ENCODE data around the gene LYPD4. TPM values are rescaled to one million over a fixed set of nuclear protein-coding genes. Genes with fewer than 3 reads are reported as not detected.

Gene LYPD4
- total RNA-seq, 1 experiment from 2014 or later = not detected

DNA sequence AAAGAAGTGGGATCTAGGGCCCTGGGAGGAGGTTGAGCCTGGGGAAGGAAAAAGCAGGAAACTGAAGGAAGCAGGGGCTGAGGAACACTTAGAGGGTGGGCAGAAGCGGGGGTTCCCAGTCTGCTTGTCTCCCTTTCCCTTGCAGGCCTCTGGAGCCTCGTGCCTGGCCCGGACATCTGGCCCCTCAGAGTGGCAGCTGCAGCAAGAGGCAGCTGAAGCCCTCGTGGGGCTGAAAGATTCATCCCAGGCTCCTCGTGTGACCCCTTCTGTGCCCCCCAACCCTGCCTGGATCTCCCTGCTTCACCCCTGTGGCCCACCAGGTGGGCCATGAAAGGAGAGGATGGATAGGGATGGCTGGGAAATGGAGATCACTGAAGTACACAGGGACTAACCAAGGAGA lies 5.9 kb upstream of the LYPD4 start:
- TF ChIP-seq ELF4 (CRISPR knock-in tag; IDR thresholded peaks at IDR 0.05; ENCODE audit: low read depth) = no peak
- TF ChIP-seq, protein P1, sequence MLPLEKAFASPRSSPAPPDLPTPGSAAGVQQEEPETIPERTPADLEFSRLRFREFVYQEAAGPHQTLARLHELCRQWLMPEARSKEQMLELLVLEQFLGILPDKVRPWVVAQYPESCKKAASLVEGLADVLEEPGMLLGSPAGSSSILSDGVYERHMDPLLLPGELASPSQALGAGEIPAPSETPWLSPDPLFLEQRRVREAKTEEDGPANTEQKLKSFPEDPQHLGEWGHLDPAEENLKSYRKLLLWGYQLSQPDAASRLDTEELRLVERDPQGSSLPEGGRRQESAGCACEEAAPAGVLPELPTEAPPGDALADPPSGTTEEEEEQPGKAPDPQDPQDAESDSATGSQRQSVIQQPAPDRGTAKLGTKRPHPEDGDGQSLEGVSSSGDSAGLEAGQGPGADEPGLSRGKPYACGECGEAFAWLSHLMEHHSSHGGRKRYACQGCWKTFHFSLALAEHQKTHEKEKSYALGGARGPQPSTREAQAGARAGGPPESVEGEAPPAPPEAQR (CRISPR knock-in tag; IDR thresholded peaks at IDR 0.05) = no peak
- TF ChIP-seq, protein P2, sequence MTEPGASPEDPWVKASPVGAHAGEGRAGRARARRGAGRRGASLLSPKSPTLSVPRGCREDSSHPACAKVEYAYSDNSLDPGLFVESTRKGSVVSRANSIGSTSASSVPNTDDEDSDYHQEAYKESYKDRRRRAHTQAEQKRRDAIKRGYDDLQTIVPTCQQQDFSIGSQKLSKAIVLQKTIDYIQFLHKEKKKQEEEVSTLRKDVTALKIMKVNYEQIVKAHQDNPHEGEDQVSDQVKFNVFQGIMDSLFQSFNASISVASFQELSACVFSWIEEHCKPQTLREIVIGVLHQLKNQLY (CRISPR knock-in tag; IDR thresholded peaks at IDR 0.05) = no peak
- Mint-ChIP-seq H3K9me3 (no peaks in the 10 kb centered on the region), H3K27me3 (ENCODE audit: low read depth) (peaks cover 42% of the 10 kb centered on the region), H3K36me3 (no peaks in the 10 kb centered on the region), H3K4me1 (peaks cover 10% of the 10 kb centered on the region), H3K4me3 (no peak overlapping the region), H3K27ac (no peak overlapping the region)
- CTCF ChIA-PET = interaction anchor here (1.8 to 5.3 kb wide), 2 partner anchors 14 to 58 kb away, joined by 7 to 31 read pairs; no protein-coding TSS in a partner anchor
- ATAC-seq (no peak), DNase-seq (ENCODE audit: low spot score) (no peak)
- POLR2A ChIA-PET = interaction anchor here (0.8 kb wide), 1 partner anchor 10 kb away, joined by 3 read pairs; the partner anchor contains the start of gene RPS19

DNA sequence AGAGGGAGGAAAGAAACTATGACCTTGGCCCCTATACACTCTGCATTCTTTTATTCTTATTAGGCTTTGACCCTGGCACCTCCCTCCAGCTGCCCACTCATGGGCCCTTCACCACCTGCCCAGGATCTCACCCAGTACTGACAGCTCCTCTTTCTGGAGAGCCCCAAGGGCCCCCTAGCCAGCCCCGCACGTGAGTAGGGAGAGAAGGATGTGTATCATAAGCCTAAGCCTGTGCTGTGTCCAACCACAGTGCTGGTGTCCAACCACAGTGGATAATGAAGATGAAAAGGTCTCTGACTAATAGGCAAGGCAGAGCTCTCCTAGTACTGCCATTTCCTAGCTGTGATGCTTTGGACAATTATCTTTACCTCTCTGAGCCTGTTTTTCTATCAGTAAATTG lies 4.6 kb upstream of the LYPD4 start:
- ChIA-PET POLR2A (no interaction called here), CTCF (interaction anchor here (5.3 kb wide), 1 partner anchor 13 kb away, joined by 31 read pairs; no protein-coding TSS in a partner anchor)
- peaks cover 10% of the 10 kb centered on the region for H3K4me1 Mint-ChIP-seq
- no peak for ATAC-seq
- H3K27ac Mint-ChIP-seq = no peak overlapping the region
- no peak for DNase-seq (ENCODE audit: low spot score)
- TF ChIP-seq, protein P3, sequence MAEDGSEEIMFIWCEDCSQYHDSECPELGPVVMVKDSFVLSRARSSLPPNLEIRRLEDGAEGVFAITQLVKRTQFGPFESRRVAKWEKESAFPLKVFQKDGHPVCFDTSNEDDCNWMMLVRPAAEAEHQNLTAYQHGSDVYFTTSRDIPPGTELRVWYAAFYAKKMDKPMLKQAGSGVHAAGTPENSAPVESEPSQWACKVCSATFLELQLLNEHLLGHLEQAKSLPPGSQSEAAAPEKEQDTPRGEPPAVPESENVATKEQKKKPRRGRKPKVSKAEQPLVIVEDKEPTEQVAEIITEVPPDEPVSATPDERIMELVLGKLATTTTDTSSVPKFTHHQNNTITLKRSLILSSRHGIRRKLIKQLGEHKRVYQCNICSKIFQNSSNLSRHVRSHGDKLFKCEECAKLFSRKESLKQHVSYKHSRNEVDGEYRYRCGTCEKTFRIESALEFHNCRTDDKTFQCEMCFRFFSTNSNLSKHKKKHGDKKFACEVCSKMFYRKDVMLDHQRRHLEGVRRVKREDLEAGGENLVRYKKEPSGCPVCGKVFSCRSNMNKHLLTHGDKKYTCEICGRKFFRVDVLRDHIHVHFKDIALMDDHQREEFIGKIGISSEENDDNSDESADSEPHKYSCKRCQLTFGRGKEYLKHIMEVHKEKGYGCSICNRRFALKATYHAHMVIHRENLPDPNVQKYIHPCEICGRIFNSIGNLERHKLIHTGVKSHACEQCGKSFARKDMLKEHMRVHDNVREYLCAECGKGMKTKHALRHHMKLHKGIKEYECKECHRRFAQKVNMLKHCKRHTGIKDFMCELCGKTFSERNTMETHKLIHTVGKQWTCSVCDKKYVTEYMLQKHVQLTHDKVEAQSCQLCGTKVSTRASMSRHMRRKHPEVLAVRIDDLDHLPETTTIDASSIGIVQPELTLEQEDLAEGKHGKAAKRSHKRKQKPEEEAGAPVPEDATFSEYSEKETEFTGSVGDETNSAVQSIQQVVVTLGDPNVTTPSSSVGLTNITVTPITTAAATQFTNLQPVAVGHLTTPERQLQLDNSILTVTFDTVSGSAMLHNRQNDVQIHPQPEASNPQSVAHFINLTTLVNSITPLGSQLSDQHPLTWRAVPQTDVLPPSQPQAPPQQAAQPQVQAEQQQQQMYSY (CRISPR knock-in tag; IDR thresholded peaks at IDR 0.05) = no peak
- TF ChIP-seq CBFB (CRISPR knock-in tag; IDR thresholded peaks at IDR 0.05; ENCODE audit: low read depth) (no peak), TCF7 (CRISPR knock-in tag; IDR thresholded peaks at IDR 0.05; ENCODE audit: low read depth) (no peak), TEAD4 (CRISPR knock-in tag; IDR thresholded peaks at IDR 0.05) (no peak)
- TF ChIP-seq, protein P4, sequence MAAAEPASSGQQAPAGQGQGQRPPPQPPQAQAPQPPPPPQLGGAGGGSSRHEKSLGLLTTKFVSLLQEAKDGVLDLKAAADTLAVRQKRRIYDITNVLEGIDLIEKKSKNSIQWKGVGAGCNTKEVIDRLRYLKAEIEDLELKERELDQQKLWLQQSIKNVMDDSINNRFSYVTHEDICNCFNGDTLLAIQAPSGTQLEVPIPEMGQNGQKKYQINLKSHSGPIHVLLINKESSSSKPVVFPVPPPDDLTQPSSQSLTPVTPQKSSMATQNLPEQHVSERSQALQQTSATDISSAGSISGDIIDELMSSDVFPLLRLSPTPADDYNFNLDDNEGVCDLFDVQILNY (CRISPR knock-in tag; IDR thresholded peaks at IDR 0.05) = no peak
- H3K9me3 Mint-ChIP-seq = peaks cover 8% of the 10 kb centered on the region
- no peak overlapping the region for H3K4me3 Mint-ChIP-seq
- H3K36me3 Mint-ChIP-seq = no peaks in the 10 kb centered on the region
- peaks cover 47% of the 10 kb centered on the region for H3K27me3 Mint-ChIP-seq (ENCODE audit: low read depth)

DNA sequence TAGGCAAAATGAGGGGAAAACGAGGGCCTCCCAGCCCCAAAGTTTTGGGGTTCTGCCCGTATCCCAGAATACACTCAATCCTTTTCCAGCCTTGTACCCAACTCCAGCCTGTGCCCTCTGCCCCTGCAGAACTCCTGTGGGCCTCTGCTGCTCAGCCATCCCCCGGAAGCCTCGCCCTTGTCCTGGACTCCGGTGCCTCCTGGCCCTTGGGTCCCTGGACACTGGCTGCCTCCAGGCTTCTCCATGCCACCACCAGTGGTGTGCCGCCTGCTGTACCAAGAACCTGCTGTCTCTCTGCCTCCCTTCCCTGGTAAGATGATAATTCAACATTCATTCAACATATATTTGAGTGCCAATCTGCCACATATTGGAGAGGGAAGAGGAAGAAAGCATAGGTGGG lies 4.2 kb upstream of the LYPD4 start:
- no peak overlapping the region for H3K4me3 Mint-ChIP-seq
- ATAC-seq (no peak), DNase-seq (ENCODE audit: low spot score) (no peak)
- H3K9me3 Mint-ChIP-seq = peaks cover 11% of the 10 kb centered on the region
- POLR2A ChIA-PET = no interaction called here
- no peak overlapping the region for H3K27ac Mint-ChIP-seq
- no peaks in the 10 kb centered on the region for H3K36me3 Mint-ChIP-seq
- CTCF ChIA-PET = interaction anchor here (5.3 kb wide), 1 partner anchor 12 kb away, joined by 31 read pairs; no protein-coding TSS in a partner anchor
- peaks cover 10% of the 10 kb centered on the region for H3K4me1 Mint-ChIP-seq
- peaks cover 50% of the 10 kb centered on the region for H3K27me3 Mint-ChIP-seq (ENCODE audit: low read depth)
- TF ChIP-seq SOX15 (CRISPR knock-in tag; IDR thresholded peaks at IDR 0.05) (no peak), ESRRA (CRISPR knock-in tag; IDR thresholded peaks at IDR 0.05; ENCODE audit: borderline replicate concordance) (no peak), SMAD3 (CRISPR knock-in tag; IDR thresholded peaks at IDR 0.05; ENCODE audit: borderline replicate concordance) (no peak), ZNF138 (CRISPR knock-in tag; conservative IDR thresholded peaks at IDR 0.05) (no peak), PRRX2 (CRISPR knock-in tag; IDR thresholded peaks at IDR 0.05) (no peak), NR3C1 (CRISPR knock-in tag; conservative IDR thresholded peaks at IDR 0.05; ENCODE audit: low read depth) (no peak), NFATC4 (CRISPR knock-in tag; IDR thresholded peaks at IDR 0.05) (no peak)
- TF ChIP-seq, protein P5, sequence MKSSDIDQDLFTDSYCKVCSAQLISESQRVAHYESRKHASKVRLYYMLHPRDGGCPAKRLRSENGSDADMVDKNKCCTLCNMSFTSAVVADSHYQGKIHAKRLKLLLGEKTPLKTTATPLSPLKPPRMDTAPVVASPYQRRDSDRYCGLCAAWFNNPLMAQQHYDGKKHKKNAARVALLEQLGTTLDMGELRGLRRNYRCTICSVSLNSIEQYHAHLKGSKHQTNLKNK (CRISPR knock-in tag; IDR thresholded peaks at IDR 0.05) = no peak
- TF ChIP-seq, protein P6, sequence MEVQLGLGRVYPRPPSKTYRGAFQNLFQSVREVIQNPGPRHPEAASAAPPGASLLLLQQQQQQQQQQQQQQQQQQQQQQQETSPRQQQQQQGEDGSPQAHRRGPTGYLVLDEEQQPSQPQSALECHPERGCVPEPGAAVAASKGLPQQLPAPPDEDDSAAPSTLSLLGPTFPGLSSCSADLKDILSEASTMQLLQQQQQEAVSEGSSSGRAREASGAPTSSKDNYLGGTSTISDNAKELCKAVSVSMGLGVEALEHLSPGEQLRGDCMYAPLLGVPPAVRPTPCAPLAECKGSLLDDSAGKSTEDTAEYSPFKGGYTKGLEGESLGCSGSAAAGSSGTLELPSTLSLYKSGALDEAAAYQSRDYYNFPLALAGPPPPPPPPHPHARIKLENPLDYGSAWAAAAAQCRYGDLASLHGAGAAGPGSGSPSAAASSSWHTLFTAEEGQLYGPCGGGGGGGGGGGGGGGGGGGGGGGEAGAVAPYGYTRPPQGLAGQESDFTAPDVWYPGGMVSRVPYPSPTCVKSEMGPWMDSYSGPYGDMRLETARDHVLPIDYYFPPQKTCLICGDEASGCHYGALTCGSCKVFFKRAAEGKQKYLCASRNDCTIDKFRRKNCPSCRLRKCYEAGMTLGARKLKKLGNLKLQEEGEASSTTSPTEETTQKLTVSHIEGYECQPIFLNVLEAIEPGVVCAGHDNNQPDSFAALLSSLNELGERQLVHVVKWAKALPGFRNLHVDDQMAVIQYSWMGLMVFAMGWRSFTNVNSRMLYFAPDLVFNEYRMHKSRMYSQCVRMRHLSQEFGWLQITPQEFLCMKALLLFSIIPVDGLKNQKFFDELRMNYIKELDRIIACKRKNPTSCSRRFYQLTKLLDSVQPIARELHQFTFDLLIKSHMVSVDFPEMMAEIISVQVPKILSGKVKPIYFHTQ (CRISPR knock-in tag; IDR thresholded peaks at IDR 0.05) = no peak
- TF ChIP-seq, protein P7, sequence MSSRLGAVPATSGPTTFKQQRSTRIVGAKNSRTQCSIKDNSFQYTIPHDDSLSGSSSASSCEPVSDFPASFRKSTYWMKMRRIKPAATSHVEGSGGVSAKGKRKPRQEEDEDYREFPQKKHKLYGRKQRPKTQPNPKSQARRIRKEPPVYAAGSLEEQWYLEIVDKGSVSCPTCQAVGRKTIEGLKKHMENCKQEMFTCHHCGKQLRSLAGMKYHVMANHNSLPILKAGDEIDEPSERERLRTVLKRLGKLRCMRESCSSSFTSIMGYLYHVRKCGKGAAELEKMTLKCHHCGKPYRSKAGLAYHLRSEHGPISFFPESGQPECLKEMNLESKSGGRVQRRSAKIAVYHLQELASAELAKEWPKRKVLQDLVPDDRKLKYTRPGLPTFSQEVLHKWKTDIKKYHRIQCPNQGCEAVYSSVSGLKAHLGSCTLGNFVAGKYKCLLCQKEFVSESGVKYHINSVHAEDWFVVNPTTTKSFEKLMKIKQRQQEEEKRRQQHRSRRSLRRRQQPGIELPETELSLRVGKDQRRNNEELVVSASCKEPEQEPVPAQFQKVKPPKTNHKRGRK (CRISPR knock-in tag; IDR thresholded peaks at IDR 0.05; ENCODE audit: borderline replicate concordance) = no peak
- TF ChIP-seq, protein P8, sequence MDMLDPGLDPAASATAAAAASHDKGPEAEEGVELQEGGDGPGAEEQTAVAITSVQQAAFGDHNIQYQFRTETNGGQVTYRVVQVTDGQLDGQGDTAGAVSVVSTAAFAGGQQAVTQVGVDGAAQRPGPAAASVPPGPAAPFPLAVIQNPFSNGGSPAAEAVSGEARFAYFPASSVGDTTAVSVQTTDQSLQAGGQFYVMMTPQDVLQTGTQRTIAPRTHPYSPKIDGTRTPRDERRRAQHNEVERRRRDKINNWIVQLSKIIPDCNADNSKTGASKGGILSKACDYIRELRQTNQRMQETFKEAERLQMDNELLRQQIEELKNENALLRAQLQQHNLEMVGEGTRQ (CRISPR knock-in tag; IDR thresholded peaks at IDR 0.05) = no peak

Data from WTC11 (cell line).